GM10248 (cell line): ENCODE data around the gene RTP1.
"Not testable (repeated sequence)": the region's sequence is repeated elsewhere in the genome, so short reads cannot be mapped to it uniquely, and the experiment has no call there.

Experiments
- CTCF ChIA-PET: fragments of 300-600 bp; sonication (Branson Sonifier 250); formaldehyde crosslinking; extraction: SDS; loops from one replicate; lab custom pipeline; 2021; ENCODE audit warnings: antibody characterized with exemption; lab: Yijun Ruan, JAX
- POLR2A ChIA-PET: fragments of 350-650 bp; sonication (Branson Sonifier 250); formaldehyde crosslinking; extraction: SDS; loops from one replicate; lab custom pipeline; 2020; ENCODE audit warnings: antibody characterized with exemption; lab: Yijun Ruan, JAX
- DNase-seq: peaks from one replicate; pipeline ENCODE4 v3.0.0; 2012; ENCODE audit errors: extremely low spot score
- CTCF ChIP-seq: IDR thresholded peaks from 2 replicates; pipeline ENCODE4 v1.5.1; 2012; ENCODE audit warnings: mild to moderate bottlenecking, low read depth; ENCODE audit errors: extremely low read depth, missing control alignments, control extremely low read depth

The RTP1 gene

GRCh38 chr3:187166750-187167149, 30.5 kb upstream of the RTP1 start:
- POLR2A ChIA-PET: no interaction called here
- TF ChIP-seq CTCF: no peak
- CTCF ChIA-PET: interaction anchor here (0.9 to 5.0 kb wide), 11 partner anchors 17 to 323 kb away, joined by 3 to 104 read pairs (median 6); partner anchors contain the start of gene RPL39L
- no peak for DNase-seq

- DNase-seq: no peak
- CTCF ChIA-PET: interaction anchor here (1.0 to 2.8 kb wide), 4 partner anchors 28 to 318 kb away, joined by 3 to 10 read pairs (median 7); partner anchors contain the start of gene RPL39L
- POLR2A ChIA-PET: interaction anchor here (0.5 kb wide), 1 partner anchor 270 kb away, joined by 3 read pairs; no protein-coding TSS in a partner anchor
Measured at GRCh38 chr3:187167777-187168176, 29.5 kb upstream of the RTP1 start.

GRCh38 chr3:187169231-187169960, 27.9 kb upstream of the RTP1 start:
- POLR2A ChIA-PET: no interaction called here
- CTCF ChIA-PET: interaction anchor here (1.6 to 2.8 kb wide), 2 partner anchors 19 to 56 kb away, joined by 5 to 10 read pairs; no protein-coding TSS in a partner anchor
- no peak for TF ChIP-seq CTCF
- no peak for DNase-seq

More at GRCh38 chr3:187167777-187168176, 29.5 kb upstream of the RTP1 start:
- no peak for TF ChIP-seq CTCF

GRCh38 chr3:187170911-187171310, 26.4 kb upstream of the RTP1 start:
- CTCF ChIA-PET: interaction anchor here (0.9 kb wide), 1 partner anchor 321 kb away, joined by 3 read pairs; no protein-coding TSS in a partner anchor
- DNase-seq, POLR2A ChIA-PET: not testable (repeated sequence)

GRCh38 chr3:187172929-187173328, 24.4 kb upstream of the RTP1 start:
- CTCF ChIA-PET: interaction anchor here (1.3 kb wide), 1 partner anchor 34 kb away, joined by 3 read pairs; the partner anchor contains the start of gene RPL39L
- no peak for TF ChIP-seq CTCF

GRCh38 chr3:187181454-187182170, 15.7 kb upstream of the RTP1 start:
- no peak for TF ChIP-seq CTCF
- DNase-seq: no peak
- POLR2A ChIA-PET: no interaction called here
- CTCF ChIA-PET: interaction anchor here (1.2 to 2.0 kb wide), 4 partner anchors 10 to 42 kb away, joined by 3 to 7 read pairs (median 4); partner anchors contain the start of gene RPL39L

More at GRCh38 chr3:187172929-187173328, 24.4 kb upstream of the RTP1 start:
- DNase-seq: no peak
- POLR2A ChIA-PET: no interaction called here
